Stimulated activated CD4-positive, alpha-beta T cell treated with anti-CD3 and anti-CD28 coated beads, Interleukin-15, amount 100 ng/mL, for 1 hour (primary cell): ENCODE measurements around the gene CCDC102B.
"Not testable (repeated sequence)": the region's sequence is repeated elsewhere in the genome, so short reads cannot be mapped to it uniquely, and the experiment has no call there.

Source experiments
- DNase-seq, 2 donors: peaks; one replicate each; pipeline ENCODE4 v3.0.0-alpha.2; 2020; ENCODE audit warnings: low read depth in 1 of 2, low spot score in 1 of 2

Gene CCDC102B

GRCh38 chr18:68965817-68966216 is 167.9 kb downstream of the CCDC102B start:
- no peak for DNase-seq

GRCh38 chr18:68969027-68969426 is 171.1 kb downstream of the CCDC102B start:
- DNase-seq, result no peak

- no peak for DNase-seq
Observed at GRCh38 chr18:68972176-68972575, 174.3 kb downstream of the CCDC102B start.

GRCh38 chr18:68979737-68980136 is 181.9 kb downstream of the CCDC102B start:
- no peak for DNase-seq

- no peak for DNase-seq
Observed at GRCh38 chr18:68983126-68983525, 185.2 kb downstream of the CCDC102B start.

GRCh38 chr18:68984342-68984741 is 186.5 kb downstream of the CCDC102B start:
- DNase-seq, result no peak

GRCh38 chr18:68985172-68985820 is 187.4 kb downstream of the CCDC102B start:
- DNase-seq, result no peak

GRCh38 chr18:68991286-68991685 is 193.4 kb downstream of the CCDC102B start:
- DNase-seq, result no peak

GRCh38 chr18:68992719-68993482 is 195.0 kb downstream of the CCDC102B start:
- DNase-seq, result no peak

GRCh38 chr18:68995675-68996074 is 197.8 kb downstream of the CCDC102B start:
- no peak for DNase-seq

GRCh38 chr18:68997845-68998244 is 200.0 kb downstream of the CCDC102B start:
- no peak for DNase-seq

- no peak for DNase-seq
Observed at GRCh38 chr18:69000366-69000765, 202.5 kb downstream of the CCDC102B start.

- DNase-seq, result no peak
Observed at GRCh38 chr18:69002233-69002632, 204.4 kb downstream of the CCDC102B start.

- DNase-seq, result not testable (repeated sequence)
Observed at GRCh38 chr18:69006212-69006611, 208.3 kb downstream of the CCDC102B start.

GRCh38 chr18:69008538-69008937 is 210.7 kb downstream of the CCDC102B start:
- DNase-seq, result no peak

- DNase-seq, result no peak
Observed at GRCh38 chr18:69021211-69021805, 223.4 kb downstream of the CCDC102B start.

GRCh38 chr18:69022426-69022825 is 224.5 kb downstream of the CCDC102B start:
- DNase-seq, result no peak

- DNase-seq, result no peak
Observed at GRCh38 chr18:69031571-69031970, 233.7 kb downstream of the CCDC102B start.

GRCh38 chr18:69032009-69032408 is 234.1 kb downstream of the CCDC102B start:
- DNase-seq, result no peak

- no peak for DNase-seq
Observed at GRCh38 chr18:69035756-69036155, 237.9 kb downstream of the CCDC102B start.

GRCh38 chr18:69044215-69044614 is 246.3 kb downstream of the CCDC102B start:
- no peak for DNase-seq

- DNase-seq, result no peak
Observed at GRCh38 chr18:69064063-69064462, 266.2 kb downstream of the CCDC102B start.
